ENCODE results near the gene AFG3L2. TPM values are rescaled to one million over a fixed set of nuclear protein-coding genes. Genes with fewer than 3 reads are reported as not detected.
A peak's percentile ranks its signal among the peaks of the same experiment; 100 is the strongest.

AFG3L2 gene
- total RNA-seq, 1 donor from 2014 or later: 50.2 TPM

- Histone ChIP-seq H3K36me3 (ENCODE audit: control insufficient read depth, insufficient read depth, low read length) (peaks cover 1% of the 10 kb centered on the region), H3K4me3 (ENCODE audit: low read depth, low read length) (no peak overlapping the region), H3K27me3 (ENCODE audit: control insufficient read depth, insufficient read depth, low read length) (no peaks in the 10 kb centered on the region)
- DNase-seq (ENCODE audit: low read depth): no peak
- TF ChIP-seq CTCF (IDR thresholded peaks at IDR 0.05; ENCODE audit: insufficient read depth, low read length, poor library complexity, severe bottlenecking): no peak
Observed at GRCh38 chr18:12310762-12311161, 66.3 kb downstream of the AFG3L2 start.

DNA sequence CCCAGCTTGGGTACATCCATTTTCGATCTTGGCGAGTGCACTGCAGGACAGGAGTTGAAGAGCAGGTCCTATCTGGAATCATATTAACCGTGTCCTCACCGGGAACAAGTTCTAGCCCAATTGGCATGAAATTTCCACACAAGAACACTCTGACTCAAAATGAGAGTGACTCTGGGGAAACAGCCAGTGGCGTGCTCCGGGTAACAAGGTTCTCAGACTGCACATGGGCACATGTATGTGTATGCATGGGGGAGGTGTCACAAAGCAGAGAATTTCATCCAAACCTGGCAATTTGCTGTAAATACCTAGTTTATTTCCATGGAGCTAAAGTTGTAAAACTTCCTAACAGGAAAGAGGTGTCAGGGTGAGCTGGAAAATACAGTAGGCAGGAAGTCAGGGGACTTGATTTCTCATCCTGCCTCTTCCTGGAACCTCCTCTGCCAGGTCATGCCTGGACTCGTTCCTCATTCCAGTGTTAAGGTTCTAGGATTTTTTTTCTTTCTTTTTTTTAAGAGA is 67.3 kb downstream of the AFG3L2 start:
- H3K4me3 ChIP-seq (ENCODE audit: low read depth, low read length): peak overlapping the region; percentile 68
- peaks cover 1% of the 10 kb centered on the region for H3K36me3 ChIP-seq (ENCODE audit: control insufficient read depth, insufficient read depth, low read length)
- H3K27me3 ChIP-seq (ENCODE audit: control insufficient read depth, insufficient read depth, low read length): no peaks in the 10 kb centered on the region
- TF ChIP-seq CTCF (IDR thresholded peaks at IDR 0.05; ENCODE audit: insufficient read depth, low read length, poor library complexity, severe bottlenecking): no peak
- no peak for DNase-seq (ENCODE audit: low read depth)

DNA sequence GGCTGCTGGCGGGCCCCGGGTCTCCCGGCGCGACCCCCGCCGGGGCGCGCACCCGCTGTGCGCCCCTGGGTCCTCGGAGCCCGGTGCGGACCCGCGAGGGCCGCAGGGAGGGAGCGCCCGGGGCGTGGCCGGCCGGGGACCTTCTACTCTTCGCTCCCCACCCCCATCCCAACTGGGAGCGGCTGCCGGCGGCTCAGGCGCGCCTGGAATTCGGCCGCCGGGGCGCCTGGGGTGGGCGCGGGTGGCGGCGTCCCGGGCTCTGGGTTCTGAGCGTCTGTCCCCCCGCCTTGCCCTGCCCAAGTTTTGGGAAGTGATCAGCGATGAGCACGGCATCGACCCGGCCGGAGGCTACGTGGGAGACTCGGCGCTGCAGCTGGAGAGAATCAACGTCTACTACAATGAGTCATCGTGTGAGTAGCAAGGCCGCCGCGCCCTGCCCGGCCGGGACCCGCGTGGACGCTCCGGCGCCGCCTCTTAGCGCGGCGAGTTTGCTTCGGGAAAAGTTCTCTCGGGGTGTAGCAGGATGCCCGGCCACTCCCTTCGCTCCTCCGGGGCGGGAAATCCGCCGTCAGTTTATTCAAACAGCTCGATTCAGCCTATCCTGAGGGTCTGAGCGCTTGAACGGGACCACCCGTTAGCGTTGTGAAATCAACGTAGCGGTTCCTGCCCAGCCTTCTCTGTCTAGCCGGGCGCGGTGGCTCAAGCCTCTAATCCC is 68.5 kb downstream of the AFG3L2 start:
- no peak for TF ChIP-seq CTCF (IDR thresholded peaks at IDR 0.05; ENCODE audit: insufficient read depth, low read length, poor library complexity, severe bottlenecking)
- Histone ChIP-seq H3K27me3 (ENCODE audit: control insufficient read depth, insufficient read depth, low read length) (no peaks in the 10 kb centered on the region), H3K4me3 (ENCODE audit: low read depth, low read length) (peak overlapping the region; percentile 68), H3K36me3 (ENCODE audit: control insufficient read depth, insufficient read depth, low read length) (peaks cover 1% of the 10 kb centered on the region)
- DNase-seq (ENCODE audit: low read depth): no peak

GRCh38 chr18:12307701-12308385 is 69.2 kb downstream of the AFG3L2 start, which contains the start of gene TUBB6:
TSS of gene TUBB6 (plus strand) at chr18:12308241. CDS start at chr18:12308293, 52 bp downstream.
- H3K4me3 ChIP-seq (ENCODE audit: low read depth, low read length): peak within 1 kb of the TSS; percentile 68
- TF ChIP-seq CTCF (IDR thresholded peaks at IDR 0.05; ENCODE audit: insufficient read depth, low read length, poor library complexity, severe bottlenecking): no peak
- H3K36me3 ChIP-seq (ENCODE audit: control insufficient read depth, insufficient read depth, low read length): peaks cover 1% of the 10 kb centered on the region
- no peaks in the 10 kb centered on the region for H3K27me3 ChIP-seq (ENCODE audit: control insufficient read depth, insufficient read depth, low read length)
- no peak for DNase-seq (ENCODE audit: low read depth)

- DNase-seq (ENCODE audit: low read depth): no peak
- peak overlapping the region; percentile 68 for H3K4me3 ChIP-seq (ENCODE audit: low read depth, low read length)
- H3K36me3 ChIP-seq (ENCODE audit: control insufficient read depth, insufficient read depth, low read length): peaks cover 1% of the 10 kb centered on the region
- H3K27me3 ChIP-seq (ENCODE audit: control insufficient read depth, insufficient read depth, low read length): no peaks in the 10 kb centered on the region
- peak; percentile 41 for TF ChIP-seq CTCF (IDR thresholded peaks at IDR 0.05; ENCODE audit: insufficient read depth, low read length, poor library complexity, severe bottlenecking)
Observed at GRCh38 chr18:12306752-12307700, 70.0 kb downstream of the AFG3L2 start.

Data from kidney epithelial cell (primary cell).